DND-41 (cell line): Measurements from ENCODE around the gene NAB2.

ENCODE experiments used
- EZH2 ChIP-seq: IDR thresholded peaks from 3 replicates; pipeline ENCODE4 v1.6.1; 2012; ENCODE audit warnings: borderline replicate concordance, low read depth, mild to moderate bottlenecking, moderate library complexity, low read length, inconsistent platforms; ENCODE audit not compliant: severe bottlenecking
- TF ChIP-seq, protein P1 (sequence below): IDR thresholded peaks from 2 replicates; pipeline ENCODE4 v1.5.1; 2012; ENCODE audit warnings: borderline replicate concordance, low read length, moderate library complexity, mild to moderate bottlenecking; ENCODE audit not compliant: poor library complexity, severe bottlenecking; ENCODE audit errors: extremely low read depth

DNA sequence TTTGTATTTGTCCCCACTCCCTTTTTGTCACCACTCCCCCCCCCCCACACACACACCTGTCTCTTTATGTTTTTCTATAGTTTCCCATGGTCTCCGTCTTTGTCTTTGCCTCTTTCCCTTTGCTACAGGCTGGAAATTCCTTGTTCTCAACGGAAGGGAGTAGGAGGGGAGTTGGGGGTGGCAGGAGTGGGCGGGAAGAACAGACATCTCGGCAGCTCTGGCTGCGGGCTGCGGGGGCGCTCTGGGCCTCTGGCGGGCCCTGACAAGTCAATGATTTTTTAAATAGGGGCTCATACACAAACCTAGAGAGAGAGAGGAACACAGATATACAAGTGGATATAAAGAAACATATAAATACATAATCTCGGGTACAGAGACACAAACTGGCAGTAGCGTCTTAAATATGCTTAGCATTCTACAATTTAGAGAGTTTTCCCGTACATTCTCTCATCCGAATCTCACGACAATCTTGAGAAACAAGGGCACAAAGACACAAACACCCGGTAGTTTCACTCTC is 2.4 kb upstream of the NAB2 start:
- TF ChIP-seq, protein P1, sequence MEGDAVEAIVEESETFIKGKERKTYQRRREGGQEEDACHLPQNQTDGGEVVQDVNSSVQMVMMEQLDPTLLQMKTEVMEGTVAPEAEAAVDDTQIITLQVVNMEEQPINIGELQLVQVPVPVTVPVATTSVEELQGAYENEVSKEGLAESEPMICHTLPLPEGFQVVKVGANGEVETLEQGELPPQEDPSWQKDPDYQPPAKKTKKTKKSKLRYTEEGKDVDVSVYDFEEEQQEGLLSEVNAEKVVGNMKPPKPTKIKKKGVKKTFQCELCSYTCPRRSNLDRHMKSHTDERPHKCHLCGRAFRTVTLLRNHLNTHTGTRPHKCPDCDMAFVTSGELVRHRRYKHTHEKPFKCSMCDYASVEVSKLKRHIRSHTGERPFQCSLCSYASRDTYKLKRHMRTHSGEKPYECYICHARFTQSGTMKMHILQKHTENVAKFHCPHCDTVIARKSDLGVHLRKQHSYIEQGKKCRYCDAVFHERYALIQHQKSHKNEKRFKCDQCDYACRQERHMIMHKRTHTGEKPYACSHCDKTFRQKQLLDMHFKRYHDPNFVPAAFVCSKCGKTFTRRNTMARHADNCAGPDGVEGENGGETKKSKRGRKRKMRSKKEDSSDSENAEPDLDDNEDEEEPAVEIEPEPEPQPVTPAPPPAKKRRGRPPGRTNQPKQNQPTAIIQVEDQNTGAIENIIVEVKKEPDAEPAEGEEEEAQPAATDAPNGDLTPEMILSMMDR: peak; percentile 66
- TF ChIP-seq EZH2: no peak
